Neural cell (in vitro differentiated cells): ENCODE results near the gene CPN1.

Experiments used
- EP300 ChIP-seq: fragments of 450-650 bp; conservative IDR thresholded peaks from 2 replicates; pipeline ENCODE4 v1.6.1; 2014; ENCODE audit warnings: antibody characterized with exemption, mild to moderate bottlenecking, moderate library complexity; ENCODE audit not compliant: poor library complexity, severe bottlenecking
- EZH2 ChIP-seq: fragments of 200-600, 300-800 bp; shearing (Covaris generic), sonication (generic); IDR thresholded peaks from 2 replicates; pipeline ENCODE4 v1.6.1; 2014; ENCODE audit warnings: antibody characterized with exemption, low read length, borderline replicate concordance, mild to moderate bottlenecking; ENCODE audit not compliant: insufficient read depth, poor library complexity, severe bottlenecking
- MXI1 ChIP-seq: fragments of 450-650 bp; conservative IDR thresholded peaks from 2 replicates; pipeline ENCODE4 v1.6.1; 2014; ENCODE audit warnings: antibody characterized with exemption, mild to moderate bottlenecking; ENCODE audit not compliant: poor library complexity, severe bottlenecking
- POLR2AphosphoS5 ChIP-seq: IDR thresholded peaks from 2 replicates; pipeline ENCODE4 v1.6.1; 2012
- RAD21 ChIP-seq: fragments of 450-650 bp; conservative IDR thresholded peaks from 2 replicates; pipeline ENCODE4 v1.6.1; 2014; ENCODE audit warnings: antibody characterized with exemption, mild to moderate bottlenecking, moderate library complexity
- SMC3 ChIP-seq: fragments of 450-650 bp; conservative IDR thresholded peaks from 2 replicates; pipeline ENCODE4 v1.6.1; 2014; ENCODE audit warnings: antibody characterized with exemption, mild to moderate bottlenecking, moderate library complexity; ENCODE audit not compliant: poor library complexity
- TF ChIP-seq, protein P1 (sequence below): fragments of 450-650 bp; IDR thresholded peaks from 2 replicates; pipeline ENCODE4 v1.5.1; 2014; ENCODE audit warnings: antibody characterized with exemption, mild to moderate bottlenecking, moderate library complexity; ENCODE audit not compliant: poor library complexity, severe bottlenecking
- TF ChIP-seq, protein P2 (sequence below): IDR thresholded peaks from 2 replicates; pipeline ENCODE4 v1.6.1; 2012; ENCODE audit warnings: borderline replicate concordance

DNA sequence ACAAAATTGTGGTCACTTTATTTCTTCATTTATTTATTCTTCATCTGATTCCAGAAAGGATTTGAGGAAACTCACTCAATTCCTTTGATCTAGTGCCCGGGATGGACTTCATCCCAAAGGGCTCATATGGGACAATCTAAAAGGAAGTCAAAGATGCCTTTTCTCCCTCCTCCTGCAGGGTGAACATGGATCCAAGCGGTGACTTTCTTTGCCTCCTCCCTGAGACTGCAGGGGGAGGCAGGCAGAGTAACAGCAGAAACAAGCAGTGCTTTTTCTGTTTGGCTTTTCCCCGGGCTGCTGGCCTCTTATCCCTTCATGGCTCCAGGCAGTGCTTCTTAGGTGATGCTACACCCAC is 61.9 kb downstream of the CPN1 start:
- TF ChIP-seq RAD21 (no peak), POLR2AphosphoS5 (no peak), EP300 (no peak), EZH2 (no peak), SMC3 (no peak), MXI1 (no peak)
- TF ChIP-seq, protein P1, sequence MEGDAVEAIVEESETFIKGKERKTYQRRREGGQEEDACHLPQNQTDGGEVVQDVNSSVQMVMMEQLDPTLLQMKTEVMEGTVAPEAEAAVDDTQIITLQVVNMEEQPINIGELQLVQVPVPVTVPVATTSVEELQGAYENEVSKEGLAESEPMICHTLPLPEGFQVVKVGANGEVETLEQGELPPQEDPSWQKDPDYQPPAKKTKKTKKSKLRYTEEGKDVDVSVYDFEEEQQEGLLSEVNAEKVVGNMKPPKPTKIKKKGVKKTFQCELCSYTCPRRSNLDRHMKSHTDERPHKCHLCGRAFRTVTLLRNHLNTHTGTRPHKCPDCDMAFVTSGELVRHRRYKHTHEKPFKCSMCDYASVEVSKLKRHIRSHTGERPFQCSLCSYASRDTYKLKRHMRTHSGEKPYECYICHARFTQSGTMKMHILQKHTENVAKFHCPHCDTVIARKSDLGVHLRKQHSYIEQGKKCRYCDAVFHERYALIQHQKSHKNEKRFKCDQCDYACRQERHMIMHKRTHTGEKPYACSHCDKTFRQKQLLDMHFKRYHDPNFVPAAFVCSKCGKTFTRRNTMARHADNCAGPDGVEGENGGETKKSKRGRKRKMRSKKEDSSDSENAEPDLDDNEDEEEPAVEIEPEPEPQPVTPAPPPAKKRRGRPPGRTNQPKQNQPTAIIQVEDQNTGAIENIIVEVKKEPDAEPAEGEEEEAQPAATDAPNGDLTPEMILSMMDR: no peak
- TF ChIP-seq, protein P2, sequence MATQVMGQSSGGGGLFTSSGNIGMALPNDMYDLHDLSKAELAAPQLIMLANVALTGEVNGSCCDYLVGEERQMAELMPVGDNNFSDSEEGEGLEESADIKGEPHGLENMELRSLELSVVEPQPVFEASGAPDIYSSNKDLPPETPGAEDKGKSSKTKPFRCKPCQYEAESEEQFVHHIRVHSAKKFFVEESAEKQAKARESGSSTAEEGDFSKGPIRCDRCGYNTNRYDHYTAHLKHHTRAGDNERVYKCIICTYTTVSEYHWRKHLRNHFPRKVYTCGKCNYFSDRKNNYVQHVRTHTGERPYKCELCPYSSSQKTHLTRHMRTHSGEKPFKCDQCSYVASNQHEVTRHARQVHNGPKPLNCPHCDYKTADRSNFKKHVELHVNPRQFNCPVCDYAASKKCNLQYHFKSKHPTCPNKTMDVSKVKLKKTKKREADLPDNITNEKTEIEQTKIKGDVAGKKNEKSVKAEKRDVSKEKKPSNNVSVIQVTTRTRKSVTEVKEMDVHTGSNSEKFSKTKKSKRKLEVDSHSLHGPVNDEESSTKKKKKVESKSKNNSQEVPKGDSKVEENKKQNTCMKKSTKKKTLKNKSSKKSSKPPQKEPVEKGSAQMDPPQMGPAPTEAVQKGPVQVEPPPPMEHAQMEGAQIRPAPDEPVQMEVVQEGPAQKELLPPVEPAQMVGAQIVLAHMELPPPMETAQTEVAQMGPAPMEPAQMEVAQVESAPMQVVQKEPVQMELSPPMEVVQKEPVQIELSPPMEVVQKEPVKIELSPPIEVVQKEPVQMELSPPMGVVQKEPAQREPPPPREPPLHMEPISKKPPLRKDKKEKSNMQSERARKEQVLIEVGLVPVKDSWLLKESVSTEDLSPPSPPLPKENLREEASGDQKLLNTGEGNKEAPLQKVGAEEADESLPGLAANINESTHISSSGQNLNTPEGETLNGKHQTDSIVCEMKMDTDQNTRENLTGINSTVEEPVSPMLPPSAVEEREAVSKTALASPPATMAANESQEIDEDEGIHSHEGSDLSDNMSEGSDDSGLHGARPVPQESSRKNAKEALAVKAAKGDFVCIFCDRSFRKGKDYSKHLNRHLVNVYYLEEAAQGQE: no peak
